Measurements from ENCODE around the gene DNAH17. TPM values are rescaled to one million over a fixed set of nuclear protein-coding genes. Genes with fewer than 3 reads are reported as not detected.

The DNAH17 gene
- total and polyA plus RNA-seq, 2 of the 8 experiments (the other 6 are each of a cell fraction or from before 2014, with no cell fraction given): 0.14 to 0.67 TPM

DNA sequence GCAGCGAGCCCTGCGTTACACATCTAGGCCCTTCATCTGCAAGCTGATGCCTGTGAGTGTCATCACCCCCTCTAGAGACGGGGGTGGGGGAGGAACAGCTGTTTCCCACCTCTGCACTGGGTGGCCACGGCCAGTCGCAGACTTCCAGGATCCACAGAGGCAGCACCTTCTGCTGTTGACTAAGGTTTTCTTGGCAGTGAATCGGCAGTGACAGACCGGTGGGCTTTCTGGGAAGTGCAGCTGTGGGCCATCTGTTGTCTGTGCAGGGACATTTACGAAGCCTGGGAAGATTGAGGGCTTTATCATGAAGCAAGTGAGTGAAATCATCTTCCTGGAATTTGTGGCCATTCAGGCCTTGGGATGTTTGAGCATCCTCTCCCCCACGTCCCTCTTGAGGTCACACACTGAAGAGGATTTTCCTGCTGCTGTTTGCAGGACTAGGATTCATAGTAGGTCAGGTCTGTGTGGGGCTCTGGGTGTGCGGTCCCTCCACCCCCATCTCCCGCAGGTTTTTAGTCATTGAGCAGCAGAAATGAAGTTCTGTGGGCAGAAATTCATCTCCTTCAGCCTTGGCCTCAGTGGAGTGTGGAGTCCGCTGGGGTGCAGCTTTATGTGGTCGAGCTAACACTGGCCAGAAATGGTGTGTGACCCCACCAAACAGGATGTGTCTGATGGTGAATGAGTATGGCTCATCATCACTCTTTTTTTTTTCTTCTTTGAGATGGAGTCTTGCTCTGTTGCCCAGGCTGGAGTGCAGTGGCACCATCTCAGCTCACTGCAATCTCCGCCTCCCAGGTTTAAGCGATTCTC, 186.8 kb downstream of the DNAH17 start (continued):
- no peak for TF ChIP-seq ZNF274 (IDR thresholded peaks at IDR 0.05; ENCODE audit: borderline replicate concordance, extremely low read depth, low read length)
- TF ChIP-seq, protein P1, sequence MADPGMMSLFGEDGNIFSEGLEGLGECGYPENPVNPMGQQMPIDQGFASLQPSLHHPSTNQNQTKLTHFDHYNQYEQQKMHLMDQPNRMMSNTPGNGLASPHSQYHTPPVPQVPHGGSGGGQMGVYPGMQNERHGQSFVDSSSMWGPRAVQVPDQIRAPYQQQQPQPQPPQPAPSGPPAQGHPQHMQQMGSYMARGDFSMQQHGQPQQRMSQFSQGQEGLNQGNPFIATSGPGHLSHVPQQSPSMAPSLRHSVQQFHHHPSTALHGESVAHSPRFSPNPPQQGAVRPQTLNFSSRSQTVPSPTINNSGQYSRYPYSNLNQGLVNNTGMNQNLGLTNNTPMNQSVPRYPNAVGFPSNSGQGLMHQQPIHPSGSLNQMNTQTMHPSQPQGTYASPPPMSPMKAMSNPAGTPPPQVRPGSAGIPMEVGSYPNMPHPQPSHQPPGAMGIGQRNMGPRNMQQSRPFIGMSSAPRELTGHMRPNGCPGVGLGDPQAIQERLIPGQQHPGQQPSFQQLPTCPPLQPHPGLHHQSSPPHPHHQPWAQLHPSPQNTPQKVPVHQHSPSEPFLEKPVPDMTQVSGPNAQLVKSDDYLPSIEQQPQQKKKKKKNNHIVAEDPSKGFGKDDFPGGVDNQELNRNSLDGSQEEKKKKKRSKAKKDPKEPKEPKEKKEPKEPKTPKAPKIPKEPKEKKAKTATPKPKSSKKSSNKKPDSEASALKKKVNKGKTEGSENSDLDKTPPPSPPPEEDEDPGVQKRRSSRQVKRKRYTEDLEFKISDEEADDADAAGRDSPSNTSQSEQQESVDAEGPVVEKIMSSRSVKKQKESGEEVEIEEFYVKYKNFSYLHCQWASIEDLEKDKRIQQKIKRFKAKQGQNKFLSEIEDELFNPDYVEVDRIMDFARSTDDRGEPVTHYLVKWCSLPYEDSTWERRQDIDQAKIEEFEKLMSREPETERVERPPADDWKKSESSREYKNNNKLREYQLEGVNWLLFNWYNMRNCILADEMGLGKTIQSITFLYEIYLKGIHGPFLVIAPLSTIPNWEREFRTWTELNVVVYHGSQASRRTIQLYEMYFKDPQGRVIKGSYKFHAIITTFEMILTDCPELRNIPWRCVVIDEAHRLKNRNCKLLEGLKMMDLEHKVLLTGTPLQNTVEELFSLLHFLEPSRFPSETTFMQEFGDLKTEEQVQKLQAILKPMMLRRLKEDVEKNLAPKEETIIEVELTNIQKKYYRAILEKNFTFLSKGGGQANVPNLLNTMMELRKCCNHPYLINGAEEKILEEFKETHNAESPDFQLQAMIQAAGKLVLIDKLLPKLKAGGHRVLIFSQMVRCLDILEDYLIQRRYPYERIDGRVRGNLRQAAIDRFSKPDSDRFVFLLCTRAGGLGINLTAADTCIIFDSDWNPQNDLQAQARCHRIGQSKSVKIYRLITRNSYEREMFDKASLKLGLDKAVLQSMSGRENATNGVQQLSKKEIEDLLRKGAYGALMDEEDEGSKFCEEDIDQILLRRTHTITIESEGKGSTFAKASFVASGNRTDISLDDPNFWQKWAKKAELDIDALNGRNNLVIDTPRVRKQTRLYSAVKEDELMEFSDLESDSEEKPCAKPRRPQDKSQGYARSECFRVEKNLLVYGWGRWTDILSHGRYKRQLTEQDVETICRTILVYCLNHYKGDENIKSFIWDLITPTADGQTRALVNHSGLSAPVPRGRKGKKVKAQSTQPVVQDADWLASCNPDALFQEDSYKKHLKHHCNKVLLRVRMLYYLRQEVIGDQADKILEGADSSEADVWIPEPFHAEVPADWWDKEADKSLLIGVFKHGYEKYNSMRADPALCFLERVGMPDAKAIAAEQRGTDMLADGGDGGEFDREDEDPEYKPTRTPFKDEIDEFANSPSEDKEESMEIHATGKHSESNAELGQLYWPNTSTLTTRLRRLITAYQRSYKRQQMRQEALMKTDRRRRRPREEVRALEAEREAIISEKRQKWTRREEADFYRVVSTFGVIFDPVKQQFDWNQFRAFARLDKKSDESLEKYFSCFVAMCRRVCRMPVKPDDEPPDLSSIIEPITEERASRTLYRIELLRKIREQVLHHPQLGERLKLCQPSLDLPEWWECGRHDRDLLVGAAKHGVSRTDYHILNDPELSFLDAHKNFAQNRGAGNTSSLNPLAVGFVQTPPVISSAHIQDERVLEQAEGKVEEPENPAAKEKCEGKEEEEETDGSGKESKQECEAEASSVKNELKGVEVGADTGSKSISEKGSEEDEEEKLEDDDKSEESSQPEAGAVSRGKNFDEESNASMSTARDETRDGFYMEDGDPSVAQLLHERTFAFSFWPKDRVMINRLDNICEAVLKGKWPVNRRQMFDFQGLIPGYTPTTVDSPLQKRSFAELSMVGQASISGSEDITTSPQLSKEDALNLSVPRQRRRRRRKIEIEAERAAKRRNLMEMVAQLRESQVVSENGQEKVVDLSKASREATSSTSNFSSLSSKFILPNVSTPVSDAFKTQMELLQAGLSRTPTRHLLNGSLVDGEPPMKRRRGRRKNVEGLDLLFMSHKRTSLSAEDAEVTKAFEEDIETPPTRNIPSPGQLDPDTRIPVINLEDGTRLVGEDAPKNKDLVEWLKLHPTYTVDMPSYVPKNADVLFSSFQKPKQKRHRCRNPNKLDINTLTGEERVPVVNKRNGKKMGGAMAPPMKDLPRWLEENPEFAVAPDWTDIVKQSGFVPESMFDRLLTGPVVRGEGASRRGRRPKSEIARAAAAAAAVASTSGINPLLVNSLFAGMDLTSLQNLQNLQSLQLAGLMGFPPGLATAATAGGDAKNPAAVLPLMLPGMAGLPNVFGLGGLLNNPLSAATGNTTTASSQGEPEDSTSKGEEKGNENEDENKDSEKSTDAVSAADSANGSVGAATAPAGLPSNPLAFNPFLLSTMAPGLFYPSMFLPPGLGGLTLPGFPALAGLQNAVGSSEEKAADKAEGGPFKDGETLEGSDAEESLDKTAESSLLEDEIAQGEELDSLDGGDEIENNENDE (IDR thresholded peaks at IDR 0.05; ENCODE audit: insufficient replicate concordance, low read length): no peak
